HepG2 (cell line): Measurements from ENCODE around the gene COPS4. TPM values are rescaled to one million over a fixed set of nuclear protein-coding genes. Genes with fewer than 3 reads are reported as not detected.
A peak's percentile ranks its signal among the peaks of the same experiment; 100 is the strongest.

Experiments used
- ATRX ChIP-seq: sonication (generic); formaldehyde crosslinking; IDR thresholded peaks from 2 replicates; pipeline ENCODE4 v1.4.0; 2020; ENCODE audit warnings: missing genetic modification reagents, borderline replicate concordance
- GATA4 ChIP-seq: sonication (generic); IDR thresholded peaks from 2 replicates; pipeline ENCODE4 v1.6.1; 2016; ENCODE audit warnings: antibody characterized with exemption, low read depth, borderline replicate concordance
- HDAC2 ChIP-seq: sonication (generic); formaldehyde crosslinking; IDR thresholded peaks from 2 replicates; pipeline ENCODE4 v1.4.0; 2020; ENCODE audit warnings: missing genetic modification reagents
- HOXD1 ChIP-seq: sonication (generic); formaldehyde crosslinking; IDR thresholded peaks from 2 replicates; pipeline ENCODE4 v1.5.0; 2020; ENCODE audit warnings: missing genetic modification reagents
- ISL2 ChIP-seq: sonication (generic); formaldehyde crosslinking; IDR thresholded peaks from 2 replicates; pipeline ENCODE4 v1.5.0; 2020; ENCODE audit warnings: missing genetic modification reagents
- KDM5B ChIP-seq: sonication (generic); formaldehyde crosslinking; IDR thresholded peaks from 2 replicates; pipeline ENCODE4 v1.4.0; 2020; ENCODE audit warnings: missing genetic modification reagents, mild to moderate bottlenecking, borderline replicate concordance
- NCOA5 ChIP-seq: sonication (generic); formaldehyde crosslinking; IDR thresholded peaks from 2 replicates; pipeline ENCODE4 v1.4.0; 2020; ENCODE audit warnings: missing genetic modification reagents
- NR2F2 ChIP-seq: IDR thresholded peaks from 2 replicates; pipeline ENCODE4 v1.6.1; 2012; ENCODE audit warnings: low read depth, inconsistent platforms, borderline replicate concordance
- STAT5B ChIP-seq: sonication (generic); formaldehyde crosslinking; IDR thresholded peaks from 2 replicates; pipeline ENCODE4 v1.4.0; 2020; ENCODE audit warnings: missing genetic modification reagents
- TBX2 ChIP-seq: sonication (generic); formaldehyde crosslinking; IDR thresholded peaks from 2 replicates; pipeline ENCODE4 v1.5.0; 2020; ENCODE audit warnings: missing genetic modification reagents, mild to moderate bottlenecking, borderline replicate concordance
- ZNF3 ChIP-seq: IDR thresholded peaks from 2 replicates; pipeline ENCODE4 v1.7.0; 2017; ENCODE audit warnings: inconsistent platforms
- ZNF530 ChIP-seq: sonication (generic); formaldehyde crosslinking; IDR thresholded peaks from 2 replicates; pipeline ENCODE4 v1.5.0; 2020; ENCODE audit warnings: low read depth, mild to moderate bottlenecking, missing genetic modification reagents
- ZNF552 ChIP-seq: sonication (generic); formaldehyde crosslinking; IDR thresholded peaks from 2 replicates; pipeline ENCODE4 v1.9.0; 2022; ENCODE audit warnings: missing genetic modification reagents, mild to moderate bottlenecking, borderline replicate concordance
- ZNF619 ChIP-seq: sonication (generic); formaldehyde crosslinking; IDR thresholded peaks from 2 replicates; pipeline ENCODE4 v1.4.0; 2020; ENCODE audit warnings: mild to moderate bottlenecking, missing genetic modification reagents
- ZNF644 ChIP-seq: IDR thresholded peaks from 2 replicates; pipeline ENCODE4 v1.6.1; 2016; ENCODE audit warnings: low read depth
- ZNF674 ChIP-seq: sonication (generic); formaldehyde crosslinking; IDR thresholded peaks from 2 replicates; pipeline ENCODE4 v1.5.0; 2020; ENCODE audit warnings: low read depth, mild to moderate bottlenecking, missing genetic modification reagents
- polyA plus RNA-seq, 8 experiments: library from polyadenylated mRNA; depleted of rRNA in 3 of 8; stranded (reverse) in 7 of 8; unstranded in 1 of 8; fragments of >200 nt; fragmentation: Illumina TruSeq in 4 of 8; extraction: Trizol in 4 of 8; gene quantifications; 2 replicates each; pipeline versions ENCODE4 v1.2.1 to v1.2.3, GENCODE V29; 2011 to 2016; ENCODE audit warnings: low read depth in 4 of 8, missing spikeins in 1 of 8, mixed read lengths in 1 of 8; ENCODE audit not compliant: insufficient read depth in 1 of 8
- total RNA-seq, 5 experiments: library from RNA; depleted of rRNA; stranded (reverse); fragments of >200 nt; fragmentation: Illumina TruSeq; extraction: Trizol; gene quantifications; 2 replicates each; pipeline ENCODE4 v1.2.3, GENCODE V29; 2016; ENCODE audit warnings: low read depth in 1 of 5
- TF ChIP-seq, protein P1 (sequence below): sonication (generic); formaldehyde crosslinking; IDR thresholded peaks from 2 replicates; pipeline ENCODE4 v1.8.1; 2023; ENCODE audit warnings: mild to moderate bottlenecking, moderate library complexity, missing genetic modification reagents
- TF ChIP-seq, protein P2 (sequence below): sonication (generic); formaldehyde crosslinking; IDR thresholded peaks from 2 replicates; pipeline ENCODE4 v1.5.1; 2020; ENCODE audit warnings: missing genetic modification reagents, mild to moderate bottlenecking, borderline replicate concordance
- TF ChIP-seq, protein P3 (sequence below): sonication (generic); formaldehyde crosslinking; IDR thresholded peaks from 2 replicates; pipeline ENCODE4 v1.8.1; 2023; ENCODE audit warnings: mild to moderate bottlenecking, inconsistent platforms, moderate library complexity, missing genetic modification reagents, borderline replicate concordance
- TF ChIP-seq, protein P4 (sequence below): sonication (generic); formaldehyde crosslinking; IDR thresholded peaks from 2 replicates; pipeline ENCODE4 v1.5.0; 2020; ENCODE audit warnings: mild to moderate bottlenecking, missing genetic modification reagents
- TF ChIP-seq, protein P5 (sequence below): sonication (generic); formaldehyde crosslinking; conservative IDR thresholded peaks from 2 replicates; pipeline ENCODE4 v1.8.1; 2023; ENCODE audit warnings: missing genetic modification reagents

COPS4 gene
- total and polyA plus RNA-seq, 2 of the 13 experiments (the other 11 are each of a cell fraction or from before 2014, with no cell fraction given) = 28.8 to 52.5 TPM

DNA sequence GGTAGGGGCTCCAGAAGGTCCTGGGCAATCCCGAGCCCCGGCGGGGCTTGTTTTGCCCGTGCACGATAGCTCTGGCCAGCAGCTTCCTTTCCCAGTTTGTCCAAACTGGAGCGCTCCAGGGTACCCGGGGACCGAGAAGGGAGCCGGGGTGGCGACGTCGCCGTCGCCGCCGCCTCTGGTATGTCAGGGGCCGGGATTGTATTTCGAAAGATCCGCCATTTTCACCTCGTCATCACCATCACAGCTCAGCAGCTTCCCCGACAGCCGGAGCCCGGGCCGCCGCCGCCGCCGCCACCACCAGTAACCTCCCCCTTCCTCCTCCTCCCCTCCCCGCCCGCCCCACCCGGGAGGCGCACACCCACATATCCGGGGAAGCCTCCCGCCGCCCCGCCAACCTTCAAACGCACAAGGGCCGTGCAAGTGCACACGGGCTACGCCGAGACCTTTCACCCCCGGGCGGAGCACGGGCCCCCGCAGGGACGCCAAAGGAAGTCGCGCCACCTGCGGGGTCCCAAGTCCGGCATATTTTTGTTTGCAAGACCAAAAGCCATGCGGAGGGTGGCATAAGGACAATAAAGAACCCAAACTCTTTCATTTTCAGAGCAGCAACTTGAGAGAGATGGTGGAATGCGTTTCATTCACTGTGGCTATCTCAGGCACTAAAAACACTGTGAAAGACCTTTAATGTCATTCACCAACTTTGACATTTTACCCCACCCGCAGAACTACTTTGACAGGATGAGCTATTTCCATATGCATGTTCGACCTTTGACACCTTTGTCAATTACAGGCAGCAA lies 24.3 kb upstream of the COPS4 start, which contains the start of gene LIN54 (continued):
- TF ChIP-seq, protein P1, sequence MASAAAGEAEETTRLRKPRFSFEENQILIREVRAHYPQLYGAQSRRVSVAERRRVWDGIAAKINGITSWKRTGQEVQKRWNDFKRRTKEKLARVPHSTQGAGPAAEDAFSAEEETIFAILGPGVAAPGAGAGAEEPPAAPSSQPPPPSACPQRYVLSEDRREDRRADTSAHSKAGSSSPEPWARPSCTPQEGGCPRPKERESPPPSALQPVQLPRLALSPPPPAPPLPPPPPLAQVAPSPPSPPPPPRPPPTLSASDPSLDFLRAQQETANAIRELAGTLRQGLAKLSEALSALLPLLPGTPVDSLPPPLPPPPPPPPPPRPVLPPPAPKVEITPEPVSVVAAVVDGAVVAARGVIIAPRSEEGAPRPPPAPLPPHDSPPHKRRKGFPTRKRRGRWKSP (CRISPR knock-in tag) = peak; percentile 69; the same call in 1 of the 2 replicates
- peak; percentile 38; the same call in 1 of the 2 replicates for TF ChIP-seq ISL2 (CRISPR knock-in tag)
- no peak for TF ChIP-seq ZNF552 (CRISPR knock-in tag)
- TF ChIP-seq NR2F2 = peak; percentile 90
- peak; percentile 61 for TF ChIP-seq GATA4
- no peak for TF ChIP-seq ATRX (CRISPR knock-in tag)
- TF ChIP-seq STAT5B = no peak
- TF ChIP-seq HDAC2 (CRISPR knock-in tag) = peak; percentile 75
- peak; percentile 57; the same call in 1 of the 2 replicates for TF ChIP-seq KDM5B (CRISPR knock-in tag)
- no peak for TF ChIP-seq HOXD1 (CRISPR knock-in tag)
- no peak for TF ChIP-seq ZNF530
- TF ChIP-seq, protein P2, sequence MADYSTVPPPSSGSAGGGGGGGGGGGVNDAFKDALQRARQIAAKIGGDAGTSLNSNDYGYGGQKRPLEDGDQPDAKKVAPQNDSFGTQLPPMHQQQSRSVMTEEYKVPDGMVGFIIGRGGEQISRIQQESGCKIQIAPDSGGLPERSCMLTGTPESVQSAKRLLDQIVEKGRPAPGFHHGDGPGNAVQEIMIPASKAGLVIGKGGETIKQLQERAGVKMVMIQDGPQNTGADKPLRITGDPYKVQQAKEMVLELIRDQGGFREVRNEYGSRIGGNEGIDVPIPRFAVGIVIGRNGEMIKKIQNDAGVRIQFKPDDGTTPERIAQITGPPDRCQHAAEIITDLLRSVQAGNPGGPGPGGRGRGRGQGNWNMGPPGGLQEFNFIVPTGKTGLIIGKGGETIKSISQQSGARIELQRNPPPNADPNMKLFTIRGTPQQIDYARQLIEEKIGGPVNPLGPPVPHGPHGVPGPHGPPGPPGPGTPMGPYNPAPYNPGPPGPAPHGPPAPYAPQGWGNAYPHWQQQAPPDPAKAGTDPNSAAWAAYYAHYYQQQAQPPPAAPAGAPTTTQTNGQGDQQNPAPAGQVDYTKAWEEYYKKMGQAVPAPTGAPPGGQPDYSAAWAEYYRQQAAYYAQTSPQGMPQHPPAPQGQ (CRISPR knock-in tag) = no peak
- TF ChIP-seq ZNF644 (CRISPR knock-in tag) = no peak
- TF ChIP-seq ZNF3 = no peak
- TF ChIP-seq NCOA5 = no peak
- no peak for TF ChIP-seq ZNF619
- TF ChIP-seq, protein P3, sequence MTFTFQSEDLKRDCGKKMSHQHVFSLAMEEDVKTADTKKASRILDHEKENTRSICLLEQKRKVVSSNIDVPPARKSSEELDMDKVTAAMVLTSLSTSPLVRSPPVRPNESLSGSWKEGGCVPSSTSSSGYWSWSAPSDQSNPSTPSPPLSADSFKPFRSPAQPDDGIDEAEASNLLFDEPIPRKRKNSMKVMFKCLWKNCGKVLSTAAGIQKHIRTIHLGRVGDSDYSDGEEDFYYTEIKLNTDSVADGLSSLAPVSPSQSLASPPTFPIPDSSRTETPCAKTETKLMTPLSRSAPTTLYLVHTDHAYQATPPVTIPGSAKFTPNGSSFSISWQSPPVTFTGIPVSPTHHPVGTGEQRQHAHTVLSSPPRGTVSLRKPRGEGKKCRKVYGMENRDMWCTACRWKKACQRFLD = no peak
- TF ChIP-seq, protein P4, sequence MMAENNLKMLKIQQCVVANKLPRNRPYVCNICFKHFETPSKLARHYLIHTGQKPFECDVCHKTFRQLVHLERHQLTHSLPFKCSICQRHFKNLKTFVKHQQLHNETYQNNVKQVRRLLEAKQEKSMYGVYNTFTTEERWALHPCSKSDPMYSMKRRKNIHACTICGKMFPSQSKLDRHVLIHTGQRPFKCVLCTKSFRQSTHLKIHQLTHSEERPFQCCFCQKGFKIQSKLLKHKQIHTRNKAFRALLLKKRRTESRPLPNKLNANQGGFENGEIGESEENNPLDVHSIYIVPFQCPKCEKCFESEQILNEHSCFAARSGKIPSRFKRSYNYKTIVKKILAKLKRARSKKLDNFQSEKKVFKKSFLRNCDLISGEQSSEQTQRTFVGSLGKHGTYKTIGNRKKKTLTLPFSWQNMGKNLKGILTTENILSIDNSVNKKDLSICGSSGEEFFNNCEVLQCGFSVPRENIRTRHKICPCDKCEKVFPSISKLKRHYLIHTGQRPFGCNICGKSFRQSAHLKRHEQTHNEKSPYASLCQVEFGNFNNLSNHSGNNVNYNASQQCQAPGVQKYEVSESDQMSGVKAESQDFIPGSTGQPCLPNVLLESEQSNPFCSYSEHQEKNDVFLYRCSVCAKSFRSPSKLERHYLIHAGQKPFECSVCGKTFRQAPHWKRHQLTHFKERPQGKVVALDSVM (CRISPR knock-in tag) = no peak
- peak; percentile 79 for TF ChIP-seq TBX2
- no peak for TF ChIP-seq ZNF674 (CRISPR knock-in tag)
- TF ChIP-seq, protein P5, sequence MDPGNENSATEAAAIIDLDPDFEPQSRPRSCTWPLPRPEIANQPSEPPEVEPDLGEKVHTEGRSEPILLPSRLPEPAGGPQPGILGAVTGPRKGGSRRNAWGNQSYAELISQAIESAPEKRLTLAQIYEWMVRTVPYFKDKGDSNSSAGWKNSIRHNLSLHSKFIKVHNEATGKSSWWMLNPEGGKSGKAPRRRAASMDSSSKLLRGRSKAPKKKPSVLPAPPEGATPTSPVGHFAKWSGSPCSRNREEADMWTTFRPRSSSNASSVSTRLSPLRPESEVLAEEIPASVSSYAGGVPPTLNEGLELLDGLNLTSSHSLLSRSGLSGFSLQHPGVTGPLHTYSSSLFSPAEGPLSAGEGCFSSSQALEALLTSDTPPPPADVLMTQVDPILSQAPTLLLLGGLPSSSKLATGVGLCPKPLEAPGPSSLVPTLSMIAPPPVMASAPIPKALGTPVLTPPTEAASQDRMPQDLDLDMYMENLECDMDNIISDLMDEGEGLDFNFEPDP (CRISPR knock-in tag) = no peak
